Hepatocyte (in vitro differentiated cells): ENCODE data around the gene STOM. TPM values are rescaled to one million over a fixed set of nuclear protein-coding genes. Genes with fewer than 3 reads are reported as not detected.

Source experiments
- DNase-seq: peaks from one replicate; pipeline ENCODE4 v3.0.0-alpha.2; 2016; ENCODE audit warnings: low spot score
- H2AFZ ChIP-seq: fragments of 200-600 bp; sonication (generic); 2 replicates; pipeline ENCODE4 v1.6.0; 2016; ENCODE audit warnings: antibody characterized with exemption, mild to moderate bottlenecking
- H3K27ac ChIP-seq: fragments of 200-600 bp; sonication (generic); 2 replicates; pipeline ENCODE4 v1.5.1; 2016; ENCODE audit warnings: mild to moderate bottlenecking
- H3K27me3 ChIP-seq: fragments of 200-600 bp; sonication (generic); 2 replicates; pipeline ENCODE4 v1.6.1; 2016
- H3K36me3 ChIP-seq: fragments of 200-600 bp; sonication (generic); replicated peaks from 2 replicates; pipeline ENCODE4 v1.5.1; 2016; ENCODE audit warnings: low read depth; ENCODE audit not compliant: insufficient read depth
- H3K4me1 ChIP-seq: fragments of 200-600 bp; sonication (generic); 2 replicates; pipeline ENCODE4 v1.5.1; 2016; ENCODE audit warnings: mild to moderate bottlenecking, moderate library complexity; ENCODE audit not compliant: insufficient read depth
- H3K4me2 ChIP-seq: fragments of 200-600 bp; sonication (generic); 2 replicates; pipeline ENCODE4 v1.6.0; 2016
- H3K4me3 ChIP-seq: fragments of 200-600 bp; sonication (generic); 2 replicates; pipeline ENCODE4 v1.5.1; 2016; ENCODE audit warnings: mild to moderate bottlenecking
- H3K79me2 ChIP-seq: fragments of 200-600 bp; sonication (generic); 2 replicates; pipeline ENCODE4 v1.6.0; 2017; ENCODE audit warnings: mild to moderate bottlenecking
- H3K9me2 ChIP-seq: fragments of 200-600 bp; sonication (generic); replicated peaks from 2 replicates; pipeline ENCODE4 v1.6.0; 2017; ENCODE audit warnings: mild to moderate bottlenecking; ENCODE audit not compliant: insufficient read depth
- H3K9me3 ChIP-seq: fragments of 200-600 bp; sonication (generic); 2 replicates; pipeline ENCODE4 v1.5.1; 2016; ENCODE audit warnings: low read depth, mild to moderate bottlenecking
- H4K20me1 ChIP-seq: fragments of 200-600 bp; sonication (generic); 2 replicates; pipeline ENCODE4 v1.6.0; 2016; ENCODE audit warnings: mild to moderate bottlenecking; ENCODE audit not compliant: insufficient read depth, poor library complexity, severe bottlenecking
- EZH2 ChIP-seq: fragments of 200-600 bp; sonication (generic); IDR thresholded peaks from 2 replicates; pipeline ENCODE4 v1.6.1; 2016; ENCODE audit warnings: antibody characterized with exemption, mild to moderate bottlenecking, borderline replicate concordance
- EZH2phosphoT487 ChIP-seq: fragments of 200-600 bp; sonication (generic); IDR thresholded peaks from one replicate; pipeline ENCODE4 v1.6.1; 2018; ENCODE audit warnings: antibody characterized with exemption, mild to moderate bottlenecking, low read depth, moderate library complexity; ENCODE audit not compliant: unreplicated experiment, severe bottlenecking
- WGBS: methylation state at CpG from one replicate; pipeline ENCODE4 v1.1.6; 2016; ENCODE audit warnings: low lambda C conversion rate; ENCODE audit errors: missing lambda C conversion rate; 5-methylcytosine and 5-hydroxymethylcytosine counted together
- polyA plus RNA-seq: library from polyadenylated mRNA; unstranded; fragments of >200 nt; fragmentation: Nextera tagmentation; extraction: Ambion mirVana; gene quantifications from 2 replicates; pipeline ENCODE4 v1.2.1, GENCODE V29; 2016
- total RNA-seq: library from RNA; depleted of rRNA; stranded (reverse); fragments of >200 nt; gene quantifications from 2 replicates; pipeline ENCODE4 v1.2.3, GENCODE V29; 2014
- TF ChIP-seq, protein P1 (sequence below): fragments of 200-600 bp; sonication (generic); IDR thresholded peaks from 2 replicates; pipeline ENCODE4 v1.5.1; 2016; ENCODE audit warnings: antibody characterized with exemption, mild to moderate bottlenecking; ENCODE audit not compliant: poor library complexity

The STOM gene
- total and polyA plus RNA-seq, 2 experiments from 2014 or later, result 85.5 to 130 TPM

DNA sequence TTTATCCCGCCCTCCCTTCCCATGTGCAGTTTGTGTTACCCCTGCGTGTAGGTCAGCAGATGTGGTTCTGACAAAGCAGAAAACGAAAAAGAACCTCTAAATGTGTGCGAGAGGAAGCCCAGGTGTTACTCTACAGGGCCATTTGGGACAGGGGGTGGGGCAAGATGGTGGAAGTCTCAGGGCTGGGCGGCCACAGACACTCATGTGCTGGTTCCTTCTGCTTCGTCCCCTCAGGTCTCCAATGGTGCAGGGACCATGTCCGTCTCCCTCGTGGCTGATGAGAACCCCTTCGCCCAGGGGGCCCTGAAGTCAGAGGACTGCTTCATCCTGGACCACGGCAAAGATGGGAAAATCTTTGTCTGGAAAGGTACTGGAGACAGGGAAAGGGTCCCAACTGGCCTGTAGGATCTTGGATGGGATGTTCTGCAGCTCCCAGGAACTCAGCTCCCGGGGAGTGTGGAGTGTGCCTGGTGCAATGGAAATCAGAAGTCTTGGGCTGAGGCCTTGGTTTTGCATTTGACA lies 53.1 kb downstream of the STOM start:
- no peak for DNase-seq
- no peaks in the 10 kb centered on the region for H3K9me2 ChIP-seq
- H3K27ac ChIP-seq, result no peak overlapping the region
- H3K79me2 ChIP-seq, result no peaks in the 10 kb centered on the region
- H3K27me3 ChIP-seq, result no peaks in the 10 kb centered on the region
- H3K4me1 ChIP-seq, result no peaks in the 10 kb centered on the region
- no peak overlapping the region for H3K4me3 ChIP-seq
- 95% methylated on average over 11 of the region's 11 CpGs for WGBS
- H4K20me1 ChIP-seq, result no peaks in the 10 kb centered on the region
- H3K36me3 ChIP-seq, result no peaks in the 10 kb centered on the region
- no peaks in the 10 kb centered on the region for H3K9me3 ChIP-seq
- H3K4me2 ChIP-seq, result no peak overlapping the region
- no peak for TF ChIP-seq EZH2phosphoT487
- no peak for TF ChIP-seq EZH2
- TF ChIP-seq, protein P1, sequence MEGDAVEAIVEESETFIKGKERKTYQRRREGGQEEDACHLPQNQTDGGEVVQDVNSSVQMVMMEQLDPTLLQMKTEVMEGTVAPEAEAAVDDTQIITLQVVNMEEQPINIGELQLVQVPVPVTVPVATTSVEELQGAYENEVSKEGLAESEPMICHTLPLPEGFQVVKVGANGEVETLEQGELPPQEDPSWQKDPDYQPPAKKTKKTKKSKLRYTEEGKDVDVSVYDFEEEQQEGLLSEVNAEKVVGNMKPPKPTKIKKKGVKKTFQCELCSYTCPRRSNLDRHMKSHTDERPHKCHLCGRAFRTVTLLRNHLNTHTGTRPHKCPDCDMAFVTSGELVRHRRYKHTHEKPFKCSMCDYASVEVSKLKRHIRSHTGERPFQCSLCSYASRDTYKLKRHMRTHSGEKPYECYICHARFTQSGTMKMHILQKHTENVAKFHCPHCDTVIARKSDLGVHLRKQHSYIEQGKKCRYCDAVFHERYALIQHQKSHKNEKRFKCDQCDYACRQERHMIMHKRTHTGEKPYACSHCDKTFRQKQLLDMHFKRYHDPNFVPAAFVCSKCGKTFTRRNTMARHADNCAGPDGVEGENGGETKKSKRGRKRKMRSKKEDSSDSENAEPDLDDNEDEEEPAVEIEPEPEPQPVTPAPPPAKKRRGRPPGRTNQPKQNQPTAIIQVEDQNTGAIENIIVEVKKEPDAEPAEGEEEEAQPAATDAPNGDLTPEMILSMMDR, result no peak
- no peak overlapping the region for H2AFZ ChIP-seq

- TF ChIP-seq, protein P1, result no peak
- TF ChIP-seq EZH2phosphoT487 (no peak), EZH2 (no peak)
- Histone ChIP-seq H3K4me3 (no peak overlapping the region), H3K9me2 (no peaks in the 10 kb centered on the region), H2AFZ (no peak overlapping the region), H3K27ac (no peak overlapping the region), H3K79me2 (no peaks in the 10 kb centered on the region), H3K9me3 (no peaks in the 10 kb centered on the region), H3K27me3 (no peaks in the 10 kb centered on the region), H3K4me1 (no peaks in the 10 kb centered on the region), H3K36me3 (no peaks in the 10 kb centered on the region), H4K20me1 (no peaks in the 10 kb centered on the region), H3K4me2 (no peak overlapping the region)
- DNase-seq, result no peak
- WGBS, result 96% methylated on average over 6 of the region's 6 CpGs
Observed at GRCh38 chr9:121316378-121316777, 53.7 kb downstream of the STOM start.

DNA sequence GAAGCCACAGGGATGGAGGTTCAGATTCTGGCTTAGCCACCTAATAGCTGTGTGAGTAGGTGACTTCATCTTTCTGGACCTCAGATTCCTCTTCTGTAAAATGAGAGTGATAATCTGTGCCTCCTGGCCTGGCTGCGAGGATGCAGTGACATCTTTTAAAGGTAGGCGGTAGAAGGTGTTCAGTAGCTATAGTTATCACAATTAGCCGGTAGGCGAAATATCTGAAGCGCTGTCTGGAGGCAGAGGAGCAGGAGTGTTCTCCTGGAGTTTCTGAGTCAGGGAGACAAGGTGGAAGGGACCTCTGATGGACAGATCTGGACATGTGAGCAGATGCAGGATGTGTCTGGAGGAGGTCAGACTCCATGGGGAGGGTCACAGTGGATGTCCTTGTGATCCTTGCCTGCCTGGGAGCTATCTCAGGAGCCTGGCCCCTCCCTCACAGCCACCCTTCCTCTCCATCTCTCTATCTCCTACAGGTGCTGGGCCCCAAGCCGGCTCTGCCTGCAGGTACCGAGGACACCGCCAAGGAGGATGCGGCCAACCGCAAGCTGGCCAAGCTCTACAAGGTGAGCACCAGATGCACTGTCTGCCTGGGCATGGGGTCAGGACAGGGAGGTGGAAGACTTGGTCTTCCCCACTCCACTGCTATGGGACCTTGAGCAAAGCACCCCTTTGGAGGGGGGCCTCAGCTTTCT lies 56.4 kb downstream of the STOM start:
- H4K20me1 ChIP-seq, result no peaks in the 10 kb centered on the region
- no peaks in the 10 kb centered on the region for H3K9me2 ChIP-seq
- TF ChIP-seq, protein P1, result no peak
- no peak for TF ChIP-seq EZH2
- no peak for TF ChIP-seq EZH2phosphoT487
- H2AFZ ChIP-seq, result no peak overlapping the region
- no peaks in the 10 kb centered on the region for H3K4me1 ChIP-seq
- H3K27me3 ChIP-seq, result no peaks in the 10 kb centered on the region
- no peak for DNase-seq
- H3K4me2 ChIP-seq, result no peak overlapping the region
- no peak overlapping the region for H3K4me3 ChIP-seq
- 97% methylated on average over 10 of the region's 10 CpGs for WGBS
- no peaks in the 10 kb centered on the region for H3K36me3 ChIP-seq
- H3K9me3 ChIP-seq, result no peaks in the 10 kb centered on the region
- no peaks in the 10 kb centered on the region for H3K79me2 ChIP-seq
- H3K27ac ChIP-seq, result no peak overlapping the region
